HCT116 (cell line): Measurements from ENCODE around the gene TIRAP. TPM values are rescaled to one million over a fixed set of nuclear protein-coding genes. Genes with fewer than 3 reads are reported as not detected.

Source experiments
- ATAC-seq: fragments of 200-7000 bp; cut with Tn5 transposase; 2 replicates; pipeline ENCODE4 v1.9.1; 2020; ENCODE audit warnings: mild to moderate bottlenecking, moderate library complexity
- BruUV-seq: library from RNA; stranded (reverse); fragments of 400-500 nt; replicated peaks from 2 replicates; lab custom pipeline; 2021; lab: Mats Ljungman, UMichigan
- CTCF ChIA-PET: fragments of 300-600 bp; sonication (Branson Sonifier 250); formaldehyde crosslinking; loops from one replicate; lab custom pipeline; 2021; ENCODE audit warnings: antibody characterized with exemption; lab: Charles Lee
- POLR2A ChIA-PET: fragments of 300-600, 350-600 bp; sonication (Branson Sonifier 250); formaldehyde crosslinking; loops from one replicate; lab custom pipeline; 2021; ENCODE audit warnings: antibody characterized with exemption; lab: Charles Lee
- RAD21 ChIA-PET, 2 experiments: fragments of 300-600 bp; sonication (Branson Sonifier 250); formaldehyde crosslinking; loops; one replicate each; lab custom pipeline; 2023; ENCODE audit warnings: low total read pairs in 2 of 2; ENCODE audit not compliant: uncharacterized antibody in 2 of 2, unreplicated experiment in 2 of 2, low non-redundant PET in 1 of 2; lab: Charles Lee
- DNase-seq: peaks from one replicate; pipeline ENCODE4 v3.0.0-alpha.2; 2010; ENCODE audit warnings: low read depth, low spot score
- H2AFZ ChIP-seq: fragments of 200-600 bp; shearing (Covaris generic), sonication (generic); 2 replicates; pipeline ENCODE4 v1.6.1; 2017; ENCODE audit warnings: low read depth, mixed run types, mixed read lengths, antibody characterized with exemption, low read length; ENCODE audit not compliant: poor library complexity, severe bottlenecking
- H3K27ac ChIP-seq: 2 replicates; pipeline ENCODE4 v1.5.1; 2012; ENCODE audit warnings: low read depth, low read length
- H3K27me3 ChIP-seq: fragments of 200-600 bp; sonication (generic); 2 replicates; pipeline ENCODE4 v1.6.1; 2016; ENCODE audit warnings: mixed run types, low read length, mixed read lengths; ENCODE audit not compliant: insufficient read depth
- H3K36me3 ChIP-seq, 2 experiments: fragments of 200-500 bp in 1 of 2; fragments of 200-600 bp in 1 of 2; sonication (Bioruptor generic) in 1 of 2; sonication (generic) in 1 of 2; 2 replicates each; pipeline versions ENCODE4 v1.5.1 to v1.6.1; 2014 to 2016; ENCODE audit warnings: low read length in 2 of 2, inconsistent platforms in 1 of 2, mixed read lengths in 1 of 2, mixed run types in 1 of 2; ENCODE audit not compliant: insufficient read depth in 2 of 2, control insufficient read depth in 1 of 2
- H3K4me1 ChIP-seq, 2 experiments: fragments of 200-600 bp in 1 of 2; sonication (generic) in 1 of 2; 2 replicates each; pipeline versions ENCODE4 v1.5.1 to v1.6.1; 2012 to 2017; ENCODE audit warnings: low read length in 2 of 2, inconsistent platforms in 1 of 2, mild to moderate bottlenecking in 1 of 2, mixed read lengths in 1 of 2, mixed run types in 1 of 2, moderate library complexity in 1 of 2; ENCODE audit not compliant: insufficient read depth in 2 of 2, control insufficient read depth in 1 of 2
- H3K4me2 ChIP-seq: fragments of 200-600 bp; sonication (generic); 2 replicates; pipeline ENCODE4 v1.6.1; 2017; ENCODE audit warnings: mixed run types, low read length, mixed read lengths
- H3K4me3 ChIP-seq, 2 experiments: fragments of 200-600 bp in 1 of 2; sonication (generic) in 1 of 2; replicated peaks in 1 of 2; 2 replicates each; pipeline ENCODE4 v1.5.1; 2011 to 2016; ENCODE audit warnings: low read length in 2 of 2, control low read depth in 1 of 2, low read depth in 1 of 2, mild to moderate bottlenecking in 1 of 2, mixed read lengths in 1 of 2, mixed run types in 1 of 2
- H3K79me2 ChIP-seq: fragments of 200-600 bp; sonication (generic); 2 replicates; pipeline ENCODE4 v1.6.1; 2017; ENCODE audit warnings: mild to moderate bottlenecking, mixed run types, low read length, moderate library complexity, mixed read lengths; ENCODE audit not compliant: insufficient read depth
- H3K9ac ChIP-seq: fragments of 200-600 bp; sonication (generic); 2 replicates; pipeline ENCODE4 v1.6.1; 2016; ENCODE audit warnings: low read length, mixed read lengths
- H3K9me2 ChIP-seq: fragments of 200-600 bp; sonication (generic), shearing (Covaris generic); 2 replicates; pipeline ENCODE4 v1.6.1; 2017; ENCODE audit warnings: mixed run types, mild to moderate bottlenecking, moderate library complexity; ENCODE audit not compliant: insufficient read depth
- H3K9me3 ChIP-seq, 2 experiments: fragments of 200-500 bp in 1 of 2; fragments of 200-600 bp in 1 of 2; sonication (Bioruptor generic) in 1 of 2; sonication (generic) in 1 of 2; 2 replicates each; pipeline ENCODE4 v1.6.1; 2014 to 2017; ENCODE audit warnings: low read length in 2 of 2, mixed read lengths in 2 of 2, inconsistent platforms in 1 of 2, low read depth in 1 of 2, mild to moderate bottlenecking in 1 of 2, mixed run types in 1 of 2, moderate library complexity in 1 of 2; ENCODE audit not compliant: control insufficient read depth in 1 of 2, insufficient read depth in 1 of 2
- H4K20me1 ChIP-seq: fragments of 200-600 bp; sonication (generic), shearing (Covaris generic); 2 replicates; pipeline ENCODE4 v1.6.1; 2017; ENCODE audit warnings: mixed run types, mild to moderate bottlenecking, moderate library complexity; ENCODE audit not compliant: insufficient read depth
- CEBPB ChIP-seq: IDR thresholded peaks from 2 replicates; pipeline ENCODE4 v1.6.1; 2012; ENCODE audit warnings: low read depth
- EGR1 ChIP-seq: IDR thresholded peaks from 2 replicates; pipeline ENCODE4 v1.6.1; 2012; ENCODE audit warnings: low read depth
- ELF1 ChIP-seq: IDR thresholded peaks from 2 replicates; pipeline ENCODE4 v1.6.1; 2012; ENCODE audit warnings: low read depth, borderline replicate concordance
- EZH2 ChIP-seq: fragments of 200-600 bp; sonication (generic); IDR thresholded peaks from 2 replicates; pipeline ENCODE4 v1.6.1; 2017; ENCODE audit warnings: antibody characterized with exemption, mixed run types
- EZH2phosphoT487 ChIP-seq: fragments of 200-600 bp; IDR thresholded peaks from 2 replicates; pipeline ENCODE4 v1.6.1; 2018; ENCODE audit warnings: antibody characterized with exemption, borderline replicate concordance
- FOSL1 ChIP-seq: IDR thresholded peaks from 2 replicates; pipeline ENCODE4 v1.6.1; 2012; ENCODE audit warnings: low read depth
- JUND ChIP-seq: IDR thresholded peaks from 2 replicates; pipeline ENCODE4 v1.6.1; 2012
- MAX ChIP-seq: IDR thresholded peaks from 2 replicates; pipeline ENCODE4 v1.6.1; 2012
- POLR2A ChIP-seq: IDR thresholded peaks from 2 replicates; pipeline ENCODE4 v1.7.0; 2011; ENCODE audit warnings: borderline replicate concordance; ENCODE audit not compliant: insufficient read depth, insufficient read length; ENCODE audit errors: extremely low read depth
- POLR2AphosphoS5 ChIP-seq: IDR thresholded peaks from 2 replicates; pipeline ENCODE4 v1.6.1; 2011; ENCODE audit warnings: mild to moderate bottlenecking, low read depth, low read length, moderate library complexity
- RAD21 ChIP-seq: IDR thresholded peaks from 2 replicates; pipeline ENCODE4 v1.6.1; 2012; ENCODE audit warnings: low read depth, mild to moderate bottlenecking
- SIN3A ChIP-seq: IDR thresholded peaks from 2 replicates; pipeline ENCODE4 v1.6.1; 2012; ENCODE audit warnings: low read depth
- SP1 ChIP-seq: IDR thresholded peaks from 2 replicates; pipeline ENCODE4 v1.6.1; 2012; ENCODE audit warnings: low read depth
- SRF ChIP-seq: IDR thresholded peaks from 2 replicates; pipeline ENCODE4 v1.6.1; 2012; ENCODE audit warnings: low read depth
- TCF7L2 ChIP-seq: IDR thresholded peaks from 2 replicates; pipeline ENCODE4 v1.7.0; 2011; ENCODE audit warnings: borderline replicate concordance, inconsistent platforms; ENCODE audit not compliant: insufficient read depth, insufficient read length; ENCODE audit errors: extremely low read depth
- YY1 ChIP-seq: IDR thresholded peaks from 2 replicates; pipeline ENCODE4 v1.6.1; 2011; ENCODE audit warnings: low read length, low read depth, moderate library complexity, mild to moderate bottlenecking; ENCODE audit not compliant: insufficient replicate concordance; ENCODE audit errors: extremely low read depth
- ZBTB33 ChIP-seq: IDR thresholded peaks from 2 replicates; pipeline ENCODE4 v1.6.1; 2011; ENCODE audit warnings: mild to moderate bottlenecking, low read length, moderate library complexity; ENCODE audit not compliant: insufficient replicate concordance; ENCODE audit errors: extremely low read depth
- ZFX ChIP-seq: fragments of 450-650 bp; IDR thresholded peaks from 2 replicates; pipeline ENCODE4 v1.6.1; 2017
- intact Hi-C: fragments of 100-400 bp; cut with micrococcal nuclease; formaldehyde crosslinking; loops from 2 replicates; pipeline ENCODE4 v1.10.0; 2022
- total RNA-seq: library from RNA; stranded (reverse); gene quantifications from one replicate; pipeline ENCODE4 v1.2.1, GENCODE V29; 2021; ENCODE audit not compliant: unreplicated experiment
- TF ChIP-seq, protein P1 (sequence below): IDR thresholded peaks from 2 replicates; pipeline ENCODE4 v1.6.1; 2012
- TF ChIP-seq, protein P2 (sequence below): IDR thresholded peaks from 2 replicates; pipeline ENCODE4 v1.6.1; 2012; ENCODE audit warnings: low read depth

The TIRAP gene
- total RNA-seq, 1 experiment from 2014 or later: 10.8 TPM

GRCh38 chr11:126313826-126314225 is 30.9 kb downstream of the TIRAP start:
- Histone ChIP-seq H3K4me3 (no peak overlapping the region), H4K20me1 (no peaks in the 10 kb centered on the region), H3K36me3 (no peaks in the 10 kb centered on the region), H3K27me3 (no peaks in the 10 kb centered on the region), H3K4me2 (no peak overlapping the region), H3K9me2 (no peaks in the 10 kb centered on the region), H3K9ac (no peak overlapping the region), H2AFZ (no peak overlapping the region), H3K4me1 (peaks cover 6 to 15% of the 10 kb centered on the region in 2 experiments), H3K9me3 (no peaks in the 10 kb centered on the region), H3K79me2 (no peaks in the 10 kb centered on the region), H3K27ac (no peak overlapping the region)
- ATAC-seq: no peak
- no peak for TF ChIP-seq ZFX
- no peak for TF ChIP-seq YY1
- no peak for TF ChIP-seq MAX
- no peak for TF ChIP-seq EZH2
- no peak for TF ChIP-seq CEBPB
- no peak for TF ChIP-seq JUND
- no peak for TF ChIP-seq EGR1
- TF ChIP-seq EZH2phosphoT487: no peak
- TF ChIP-seq SP1: no peak
- no peak for TF ChIP-seq POLR2AphosphoS5
- TF ChIP-seq, protein P1, sequence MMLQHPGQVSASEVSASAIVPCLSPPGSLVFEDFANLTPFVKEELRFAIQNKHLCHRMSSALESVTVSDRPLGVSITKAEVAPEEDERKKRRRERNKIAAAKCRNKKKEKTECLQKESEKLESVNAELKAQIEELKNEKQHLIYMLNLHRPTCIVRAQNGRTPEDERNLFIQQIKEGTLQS: no peak
- no peak for TF ChIP-seq TCF7L2
- no peak for TF ChIP-seq ZBTB33
- TF ChIP-seq RAD21: no peak
- TF ChIP-seq, protein P2, sequence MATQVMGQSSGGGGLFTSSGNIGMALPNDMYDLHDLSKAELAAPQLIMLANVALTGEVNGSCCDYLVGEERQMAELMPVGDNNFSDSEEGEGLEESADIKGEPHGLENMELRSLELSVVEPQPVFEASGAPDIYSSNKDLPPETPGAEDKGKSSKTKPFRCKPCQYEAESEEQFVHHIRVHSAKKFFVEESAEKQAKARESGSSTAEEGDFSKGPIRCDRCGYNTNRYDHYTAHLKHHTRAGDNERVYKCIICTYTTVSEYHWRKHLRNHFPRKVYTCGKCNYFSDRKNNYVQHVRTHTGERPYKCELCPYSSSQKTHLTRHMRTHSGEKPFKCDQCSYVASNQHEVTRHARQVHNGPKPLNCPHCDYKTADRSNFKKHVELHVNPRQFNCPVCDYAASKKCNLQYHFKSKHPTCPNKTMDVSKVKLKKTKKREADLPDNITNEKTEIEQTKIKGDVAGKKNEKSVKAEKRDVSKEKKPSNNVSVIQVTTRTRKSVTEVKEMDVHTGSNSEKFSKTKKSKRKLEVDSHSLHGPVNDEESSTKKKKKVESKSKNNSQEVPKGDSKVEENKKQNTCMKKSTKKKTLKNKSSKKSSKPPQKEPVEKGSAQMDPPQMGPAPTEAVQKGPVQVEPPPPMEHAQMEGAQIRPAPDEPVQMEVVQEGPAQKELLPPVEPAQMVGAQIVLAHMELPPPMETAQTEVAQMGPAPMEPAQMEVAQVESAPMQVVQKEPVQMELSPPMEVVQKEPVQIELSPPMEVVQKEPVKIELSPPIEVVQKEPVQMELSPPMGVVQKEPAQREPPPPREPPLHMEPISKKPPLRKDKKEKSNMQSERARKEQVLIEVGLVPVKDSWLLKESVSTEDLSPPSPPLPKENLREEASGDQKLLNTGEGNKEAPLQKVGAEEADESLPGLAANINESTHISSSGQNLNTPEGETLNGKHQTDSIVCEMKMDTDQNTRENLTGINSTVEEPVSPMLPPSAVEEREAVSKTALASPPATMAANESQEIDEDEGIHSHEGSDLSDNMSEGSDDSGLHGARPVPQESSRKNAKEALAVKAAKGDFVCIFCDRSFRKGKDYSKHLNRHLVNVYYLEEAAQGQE: no peak
- no peak for TF ChIP-seq SRF
- TF ChIP-seq FOSL1: no peak
- TF ChIP-seq ELF1: no peak
- TF ChIP-seq POLR2A: no peak
- no peak for TF ChIP-seq SIN3A
- no TSS peak for BruUV-seq
- intact Hi-C loops: loop anchor here (10.0 kb wide), 1 partner anchor 291 kb away; no protein-coding TSS in a partner anchor
- no peak for DNase-seq
- ChIA-PET POLR2A (no interaction called here), RAD21 (no interaction called here), CTCF (interaction anchor here (1.0 kb wide), 1 partner anchor 167 kb away, joined by 3 read pairs; no protein-coding TSS in a partner anchor)
